H4 (cell line): Measurements from ENCODE around the gene ZNF695. TPM values are rescaled to one million over a fixed set of nuclear protein-coding genes. Genes with fewer than 3 reads are reported as not detected.

ENCODE experiments used
- DNase-seq: peaks from one replicate; pipeline ENCODE4 v3.0.0-alpha.2; 2015; ENCODE audit warnings: low spot score
- total RNA-seq: library from RNA; depleted of rRNA; stranded (reverse); fragments of >200 nt; shearing (Covaris generic); gene quantifications from 2 replicates; pipeline ENCODE4 v1.2.3, GENCODE V29; 2014; rRNA removed

Gene ZNF695
- total RNA-seq, 1 experiment from 2014 or later: 1.8 TPM

- DNase-seq: no peak
Measured at GRCh38 chr1:246959944-246960693, 47.7 kb downstream of the ZNF695 start.

- no peak for DNase-seq
Measured at GRCh38 chr1:246954126-246954525, 53.7 kb downstream of the ZNF695 start.

GRCh38 chr1:246951413-246951812, 56.4 kb downstream of the ZNF695 start:
- no peak for DNase-seq

- DNase-seq: no peak
Measured at GRCh38 chr1:246949956-246950355, 57.9 kb downstream of the ZNF695 start.

- no peak for DNase-seq
Measured at GRCh38 chr1:246947255-246947654, 60.6 kb downstream of the ZNF695 start.

- no peak for DNase-seq
Measured at GRCh38 chr1:246946366-246946765, 61.5 kb downstream of the ZNF695 start.

Other genes with a start within 250 kb of the ZNF695 start
- 18.1 and 21.4 TPM in 2 replicates for gene AHCTF1, start 76.1 kb downstream of the ZNF695 start, total RNA-seq
- gene ZNF670, start 70.8 kb upstream of the ZNF695 start, total RNA-seq: 7.0 and 10.8 TPM in 2 replicates
- 11.3 and 11.8 TPM in 2 replicates for gene ZNF669, start 96.3 kb upstream of the ZNF695 start, total RNA-seq
- gene ZNF124, start 164.0 kb upstream of the ZNF695 start, total RNA-seq: 35.2 and 37.1 TPM in 2 replicates
- not detected in 2 replicates for gene VN1R5, start 248.0 kb upstream of the ZNF695 start, total RNA-seq